ENCODE data around the gene AANAT. TPM values are rescaled to one million over a fixed set of nuclear protein-coding genes. Genes with fewer than 3 reads are reported as not detected.

The AANAT gene
- total RNA-seq, 1 experiment from 2014 or later: not detected

DNA sequence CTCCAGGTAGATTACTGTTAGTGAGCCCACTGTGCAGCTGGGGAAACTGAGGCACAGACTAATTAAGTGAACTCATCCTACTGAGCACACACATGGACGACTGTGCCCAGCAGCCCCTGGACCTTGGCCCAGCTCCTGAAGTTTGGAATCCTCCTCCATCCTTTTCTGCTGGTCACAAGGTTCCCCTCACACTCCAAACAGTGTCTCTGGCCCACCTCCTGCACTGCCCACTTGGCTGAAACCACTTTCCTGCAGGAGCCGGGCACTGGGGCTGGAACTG, 30.2 kb downstream of the AANAT start:
- ChIA-PET RAD21 (ENCODE audit: low non-redundant PET in 1 of 2, low total read pairs in 2 of 2, uncharacterized antibody in 2 of 2, unreplicated experiment in 2 of 2) (no interaction called here), CTCF (no interaction called here), POLR2A (no interaction called here)
- Histone ChIP-seq H3K36me3 (ENCODE audit: control insufficient read depth in 1 of 2, insufficient read depth in 2 of 2, low read length in 2 of 2) (no peaks in the 10 kb centered on the region; a peak in 1 of 4 replicates), H2AFZ (ENCODE audit: low read depth, low read length, poor library complexity, severe bottlenecking) (no peak overlapping the region), H3K9me2 (ENCODE audit: insufficient read depth) (no peaks in the 10 kb centered on the region), H4K20me1 (ENCODE audit: insufficient read depth) (peaks cover 5% of the 10 kb centered on the region; the same call in 1 of the 2 replicates), H3K4me3 (replicated peaks in 1 of 2; ENCODE audit: low read depth in 1 of 2, low read length in 2 of 2) (no peak overlapping the region), H3K27ac (ENCODE audit: low read depth, low read length) (no peak overlapping the region), H3K27me3 (ENCODE audit: insufficient read depth, low read length) (no peaks in the 10 kb centered on the region), H3K4me2 (ENCODE audit: low read length) (no peak overlapping the region), H3K9ac (ENCODE audit: low read length) (no peak overlapping the region), H3K4me1 (ENCODE audit: control insufficient read depth in 1 of 2, insufficient read depth in 2 of 2, low read length in 2 of 2) (peaks cover 32 to 48% of the 10 kb centered on the region in 2 experiments), H3K9me3 (ENCODE audit: control insufficient read depth in 1 of 2, insufficient read depth in 1 of 2, low read depth in 1 of 2, low read length in 2 of 2) (no peaks in the 10 kb centered on the region), H3K79me2 (ENCODE audit: insufficient read depth, low read length) (peaks cover 56% of the 10 kb centered on the region)
- TF ChIP-seq, protein P1, sequence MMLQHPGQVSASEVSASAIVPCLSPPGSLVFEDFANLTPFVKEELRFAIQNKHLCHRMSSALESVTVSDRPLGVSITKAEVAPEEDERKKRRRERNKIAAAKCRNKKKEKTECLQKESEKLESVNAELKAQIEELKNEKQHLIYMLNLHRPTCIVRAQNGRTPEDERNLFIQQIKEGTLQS (IDR thresholded peaks at IDR 0.05): no peak
- TF ChIP-seq ZFX (IDR thresholded peaks at IDR 0.05) (no peak), CEBPB (IDR thresholded peaks at IDR 0.05; ENCODE audit: low read depth) (no peak), CBX3 (IDR thresholded peaks at IDR 0.05; ENCODE audit: low read depth) (no peak), POLR2A (IDR thresholded peaks at IDR 0.05; ENCODE audit: borderline replicate concordance, extremely low read depth, insufficient read depth, insufficient read length) (no peak), SRF (IDR thresholded peaks at IDR 0.05; ENCODE audit: low read depth) (no peak), FOSL1 (IDR thresholded peaks at IDR 0.05; ENCODE audit: low read depth) (no peak), TCF7L2 (IDR thresholded peaks at IDR 0.05; ENCODE audit: borderline replicate concordance, extremely low read depth, insufficient read depth, insufficient read length) (no peak), YY1 (IDR thresholded peaks at IDR 0.05; ENCODE audit: extremely low read depth, insufficient replicate concordance, low read depth, low read length) (no peak), ELF1 (IDR thresholded peaks at IDR 0.05; ENCODE audit: borderline replicate concordance, low read depth) (no peak), EGR1 (IDR thresholded peaks at IDR 0.05; ENCODE audit: low read depth) (no peak)
- TF ChIP-seq, protein P2, sequence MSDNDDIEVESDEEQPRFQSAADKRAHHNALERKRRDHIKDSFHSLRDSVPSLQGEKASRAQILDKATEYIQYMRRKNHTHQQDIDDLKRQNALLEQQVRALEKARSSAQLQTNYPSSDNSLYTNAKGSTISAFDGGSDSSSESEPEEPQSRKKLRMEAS (IDR thresholded peaks at IDR 0.05): no peak
- BruUV-seq (replicated peaks): no TSS peak
- intact Hi-C loops (cut with micrococcal nuclease): no loop called here
- ATAC-seq (no peak), DNase-seq (ENCODE audit: low read depth, low spot score) (no peak)
